Kidney (tissue), 14 donors: ENCODE results near the gene MACROD2. TPM values are rescaled to one million over a fixed set of nuclear protein-coding genes. Genes with fewer than 3 reads are reported as not detected.

Experiments
- DNase-seq, 5 donors: peaks; one replicate each; pipeline ENCODE4 v3.0.0-alpha.2; 2013 to 2020
- FAIRE-seq: peaks from 2 replicates; lab custom pipeline; 2012; peaks lifted over from hg19 to GRCh38; lab: Jason Lieb, UNC
- H3K27ac ChIP-seq, 2 donors: one replicate each; pipeline ENCODE4 v1.7.0; 2013; ENCODE audit warnings: low read depth in 2 of 2, low read length in 2 of 2, inconsistent platforms in 1 of 2
- H3K27me3 ChIP-seq: one replicate; pipeline ENCODE4 v1.7.1; 2013; ENCODE audit warnings: low read length, inconsistent platforms; ENCODE audit not compliant: control insufficient read depth, insufficient read depth
- H3K36me3 ChIP-seq, 3 donors: one replicate each; pipeline versions ENCODE4 v1.7.0 to v1.7.1; 2013; ENCODE audit warnings: low read length in 3 of 3, control low read depth in 1 of 3, inconsistent platforms in 1 of 3; ENCODE audit not compliant: insufficient read depth in 3 of 3, control insufficient read depth in 2 of 3
- H3K4me1 ChIP-seq, 3 donors: one replicate each; pipeline versions ENCODE4 v1.7.0 to v1.7.1; 2013; ENCODE audit warnings: low read length in 3 of 3, inconsistent platforms in 1 of 3, low read depth in 1 of 3; ENCODE audit not compliant: control insufficient read depth in 2 of 3, insufficient read depth in 2 of 3
- H3K4me3 ChIP-seq, 3 donors: one replicate each; pipeline versions ENCODE4 v1.7.0 to v1.8.1; 2013; ENCODE audit warnings: low read length in 3 of 3, control low read depth in 1 of 3, inconsistent platforms in 1 of 3
- H3K9ac ChIP-seq, 3 donors: one replicate each; pipeline versions ENCODE4 v1.7.0 to v1.7.1; 2013; ENCODE audit warnings: low read length in 3 of 3, control low read depth in 1 of 3, inconsistent platforms in 1 of 3
- H3K9me3 ChIP-seq, 3 donors: one replicate each; pipeline versions ENCODE4 v1.7.0 to v1.7.1; 2013; ENCODE audit warnings: low read length in 3 of 3, control low read depth in 1 of 3, inconsistent platforms in 1 of 3; ENCODE audit not compliant: control insufficient read depth in 2 of 3, insufficient read depth in 1 of 3
- CTCF ChIP-seq: IDR thresholded peaks from 3 replicates; pipeline ENCODE4 v1.5.1; 2012; ENCODE audit warnings: mild to moderate bottlenecking, moderate library complexity, borderline replicate concordance; ENCODE audit not compliant: insufficient read depth; ENCODE audit errors: extremely low read depth
- intact Hi-C: fragments of 100-400 bp; cut with DNase I; formaldehyde crosslinking; loops from one replicate; pipeline ENCODE4 v1.11.1; 2022
- polyA plus RNA-seq: library from polyadenylated mRNA; stranded (reverse); fragments of 350-450 nt; fragmentation: Illumina TruSeq; extraction: RNeasy Lipid Tissue Mini Kit (QIAGEN cat#74804); gene quantifications from one replicate; pipeline ENCODE4 v1.2.3, GENCODE V29; 2014; ENCODE audit warnings: low read depth, low replicate concordance; ENCODE audit not compliant: insufficient read depth
- total RNA-seq: library from RNA; stranded (reverse); fragmentation: NEBNext Ultra II Directional; extraction: Animal tissue kit (Norgen Biotek cat#: 25700); gene quantifications from one replicate; pipeline ENCODE4 v1.2.1, GENCODE V29; 2021
- donor health status: control.
- donor health status: control.
- donor health status: control.
- donor health status: control.
- donor health status: control.
- donor health status: DM: yes; HTN: yes; CAD: no.
- donor health status: Normal renal cell carcinoma (clear cell type).

The MACROD2 gene
- total and polyA plus RNA-seq, 2 donors from 2014 or later: 3.0 to 10.0 TPM

DNA sequence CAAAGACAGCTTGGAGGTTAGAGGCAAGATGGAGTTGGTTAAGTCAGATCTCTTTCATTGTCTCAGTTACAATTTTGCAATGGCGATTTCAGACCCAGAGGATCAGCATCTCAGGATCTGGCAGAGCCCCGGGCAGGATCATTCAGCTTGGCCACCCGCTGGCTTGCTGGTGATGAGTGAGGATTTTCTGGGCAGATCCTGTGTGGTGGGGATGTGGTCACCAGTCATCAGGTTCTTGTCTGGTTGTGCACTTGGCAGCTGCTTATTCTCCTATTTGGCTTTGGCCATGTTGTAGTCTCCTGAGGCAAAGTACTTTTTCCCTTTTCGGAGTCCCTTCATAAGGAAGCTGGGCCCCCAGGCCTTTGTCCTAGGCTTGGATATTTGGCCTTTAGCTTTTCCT, 1624.0 kb downstream of the MACROD2 start:
- intact Hi-C loops: no loop called here
- H3K9me3 ChIP-seq: no peaks in the 10 kb centered on the region
- FAIRE-seq (no peak), DNase-seq (no peak)
- no peak overlapping the region for H3K4me3 ChIP-seq
- H3K4me1 ChIP-seq: no peaks in the 10 kb centered on the region
- no peaks in the 10 kb centered on the region for H3K27me3 ChIP-seq
- no peaks in the 10 kb centered on the region for H3K36me3 ChIP-seq
- no peak for TF ChIP-seq CTCF
- H3K27ac ChIP-seq: no peak overlapping the region
- no peak overlapping the region for H3K9ac ChIP-seq

DNA sequence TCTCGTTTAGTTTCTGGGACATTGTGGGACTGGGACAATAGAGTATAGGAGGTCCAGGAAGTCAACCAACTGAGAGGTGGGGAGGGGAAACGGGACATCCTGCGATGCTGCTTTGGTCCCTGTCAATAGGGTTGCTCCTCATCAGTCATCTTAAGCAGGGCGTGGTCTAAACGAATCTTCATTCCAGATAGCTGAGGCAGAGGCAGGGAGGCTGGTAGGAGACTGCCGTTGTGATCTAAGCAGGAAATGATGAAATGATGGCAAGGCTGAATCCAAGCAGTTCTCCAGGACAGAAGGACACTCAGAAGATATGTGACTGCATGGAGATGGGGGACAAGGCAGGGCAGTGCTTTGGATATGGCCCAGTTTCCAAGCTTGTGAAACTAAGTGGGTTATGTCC, 1624.5 kb downstream of the MACROD2 start:
- H3K9me3 ChIP-seq: no peaks in the 10 kb centered on the region
- TF ChIP-seq CTCF: no peak
- intact Hi-C loops: no loop called here
- no peaks in the 10 kb centered on the region for H3K27me3 ChIP-seq
- H3K36me3 ChIP-seq: no peaks in the 10 kb centered on the region
- no peak overlapping the region for H3K4me3 ChIP-seq
- FAIRE-seq: no peak
- H3K9ac ChIP-seq: no peak overlapping the region
- no peaks in the 10 kb centered on the region for H3K4me1 ChIP-seq
- no peak overlapping the region for H3K27ac ChIP-seq
- DNase-seq: no peak

GRCh38 chr20:15622368-15622767, 1627.1 kb downstream of the MACROD2 start:
- no peaks in the 10 kb centered on the region for H3K9me3 ChIP-seq

More at GRCh38 chr20:15622368-15622767, 1627.1 kb downstream of the MACROD2 start:
- Histone ChIP-seq H3K4me1 (no peaks in the 10 kb centered on the region), H3K36me3 (no peaks in the 10 kb centered on the region), H3K4me3 (no peak overlapping the region), H3K27me3 (no peaks in the 10 kb centered on the region), H3K27ac (no peak overlapping the region), H3K9ac (no peak overlapping the region)
- intact Hi-C loops: no loop called here
- DNase-seq (no peak), FAIRE-seq (no peak)
- TF ChIP-seq CTCF: no peak
